ENCODE measurements around the gene TCF4.

The TCF4 gene

DNA sequence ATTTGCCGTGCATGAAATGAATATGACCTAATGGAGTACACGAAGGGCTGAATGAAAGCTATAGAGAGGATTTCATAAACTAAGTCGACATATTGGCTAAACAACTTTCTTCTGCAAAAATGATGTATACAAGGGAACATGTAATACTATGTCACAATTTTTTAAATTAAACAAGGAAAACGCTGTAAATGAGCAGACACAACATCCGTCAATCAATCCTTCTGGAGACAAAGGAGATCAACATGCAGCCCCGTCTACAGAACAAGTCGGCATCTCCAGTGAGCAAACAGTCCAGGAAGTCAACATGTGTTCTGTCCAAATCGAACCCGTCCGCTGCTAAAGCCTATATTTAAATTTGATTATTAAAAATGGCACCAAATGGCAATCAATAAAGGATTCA is 180.8 kb downstream of the TCF4 start:
- no peak for DNase-seq (ENCODE audit: low read depth)

DNA sequence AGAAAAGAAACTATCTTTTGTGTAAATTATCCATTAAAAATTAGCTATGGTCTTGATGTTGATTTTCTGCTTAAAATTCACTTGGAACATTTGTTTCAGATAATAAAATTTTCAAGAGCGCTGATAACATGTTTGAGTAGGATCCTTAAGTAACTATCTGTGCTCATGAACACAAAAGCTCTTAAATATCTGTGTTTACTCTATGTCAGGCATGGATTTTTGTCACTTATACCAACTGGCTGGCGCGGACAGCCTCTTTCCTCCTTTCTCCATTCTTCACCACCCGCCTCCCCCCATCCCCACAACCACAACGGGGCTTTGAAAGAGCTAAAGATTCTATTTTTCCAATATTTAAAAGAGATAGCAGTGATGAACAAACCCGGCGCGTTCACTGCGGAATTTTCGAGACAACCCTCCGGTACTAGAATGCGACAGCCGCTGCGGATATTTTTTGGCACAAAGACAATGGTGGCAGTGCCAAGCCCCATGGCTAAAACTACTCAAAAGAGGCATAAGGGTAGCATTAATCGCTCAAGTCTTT is 181.5 kb downstream of the TCF4 start:
- no peak for DNase-seq (ENCODE audit: low read depth)

GRCh38 chr18:55405893-55406406 is 182.0 kb downstream of the TCF4 start:
- DNase-seq (ENCODE audit: low read depth) = no peak

GRCh38 chr18:55405475-55405874 is 182.5 kb downstream of the TCF4 start:
- DNase-seq (ENCODE audit: low read depth) = no peak

- no peak for DNase-seq (ENCODE audit: low read depth)
These were observed 183.0 kb downstream of the TCF4 start for GRCh38 chr18:55404832-55405465.

DNA sequence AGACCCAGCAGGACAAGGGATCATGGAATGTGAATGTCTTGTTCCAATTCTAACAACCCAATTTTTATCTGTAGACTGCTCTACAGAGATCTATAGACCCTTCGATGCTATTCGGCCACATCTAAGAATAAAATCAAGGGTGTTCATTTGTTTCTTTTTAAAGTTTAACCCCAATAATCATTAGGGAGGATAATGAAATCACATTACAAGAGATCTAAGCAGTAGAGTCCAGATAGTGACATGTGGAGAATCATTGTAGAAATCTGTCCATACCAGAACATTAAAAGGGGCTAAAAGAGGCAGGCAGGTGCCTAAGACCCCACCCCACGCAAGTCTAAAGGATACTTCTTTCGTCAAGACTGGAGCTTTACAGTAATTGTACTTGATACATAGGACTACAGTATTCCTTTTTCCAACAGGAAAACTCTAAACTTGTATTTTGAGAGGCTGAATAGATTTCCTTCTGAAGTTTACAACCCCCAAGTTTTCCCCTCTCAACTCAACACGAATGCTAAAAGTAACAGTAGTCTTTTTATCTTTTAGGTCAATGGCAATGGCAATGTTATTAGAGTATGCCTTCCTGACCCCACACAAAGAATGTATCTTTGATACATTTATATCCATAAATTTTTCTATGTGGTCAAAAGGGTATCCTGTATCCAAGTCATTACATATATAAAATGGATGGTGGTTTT is 183.7 kb downstream of the TCF4 start:
- no peak for DNase-seq (ENCODE audit: low read depth)

DNA sequence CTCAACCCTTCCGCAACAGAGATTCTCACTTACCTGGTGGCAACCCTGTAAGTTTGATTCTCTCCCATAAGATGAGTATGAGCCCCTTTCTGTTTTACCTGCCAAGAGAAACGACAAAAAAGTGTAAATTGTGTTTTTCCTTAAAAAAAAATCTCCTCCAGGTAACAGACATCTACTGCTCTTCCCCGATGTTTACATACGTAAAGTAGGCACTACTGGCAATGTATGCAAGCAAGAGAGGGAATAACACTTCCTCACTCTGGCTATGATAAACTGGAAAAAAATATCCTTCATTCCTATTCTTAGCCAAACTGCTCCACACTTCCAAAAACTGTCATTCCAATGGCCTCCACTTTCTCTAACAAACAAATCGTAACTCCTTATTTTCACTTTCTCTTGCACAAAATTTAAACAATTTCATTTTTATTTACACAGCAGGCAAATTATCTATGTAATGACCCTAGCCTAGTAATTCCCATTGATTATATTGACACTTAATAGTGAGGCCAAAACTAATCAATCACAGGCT is 184.5 kb downstream of the TCF4 start:
- no peak for DNase-seq (ENCODE audit: low read depth)

DNA sequence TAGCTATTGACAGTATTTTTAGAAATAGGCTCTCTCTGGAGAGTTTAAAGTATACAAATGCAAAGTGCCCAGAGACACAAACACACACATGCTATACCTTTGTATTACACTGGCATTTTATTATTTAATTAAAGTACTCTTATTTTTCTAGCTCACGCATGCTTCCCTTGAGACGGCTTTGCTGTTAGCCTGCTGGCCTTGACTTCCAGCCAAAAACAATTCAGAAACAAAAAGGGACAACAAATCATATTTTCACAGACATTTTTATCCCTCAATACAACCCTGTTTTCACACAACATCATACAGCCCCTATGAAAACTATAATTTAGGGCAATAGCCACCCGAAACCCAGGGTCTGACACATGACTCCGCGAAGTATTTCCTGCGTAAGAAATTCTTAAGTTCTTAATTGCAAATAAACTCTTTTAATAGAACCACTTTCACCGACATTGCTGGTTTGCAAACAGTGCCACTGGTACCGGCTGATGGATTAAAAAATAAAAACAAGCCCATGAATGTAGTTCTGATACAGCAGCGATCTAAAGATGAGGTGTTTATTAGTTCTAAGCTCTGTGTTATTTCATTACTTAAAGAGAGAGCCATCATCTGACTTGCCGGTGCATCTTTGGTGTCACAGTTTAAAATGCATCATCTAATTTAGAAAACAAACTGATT is 185.1 kb downstream of the TCF4 start:
- no peak for DNase-seq (ENCODE audit: low read depth)

DNA sequence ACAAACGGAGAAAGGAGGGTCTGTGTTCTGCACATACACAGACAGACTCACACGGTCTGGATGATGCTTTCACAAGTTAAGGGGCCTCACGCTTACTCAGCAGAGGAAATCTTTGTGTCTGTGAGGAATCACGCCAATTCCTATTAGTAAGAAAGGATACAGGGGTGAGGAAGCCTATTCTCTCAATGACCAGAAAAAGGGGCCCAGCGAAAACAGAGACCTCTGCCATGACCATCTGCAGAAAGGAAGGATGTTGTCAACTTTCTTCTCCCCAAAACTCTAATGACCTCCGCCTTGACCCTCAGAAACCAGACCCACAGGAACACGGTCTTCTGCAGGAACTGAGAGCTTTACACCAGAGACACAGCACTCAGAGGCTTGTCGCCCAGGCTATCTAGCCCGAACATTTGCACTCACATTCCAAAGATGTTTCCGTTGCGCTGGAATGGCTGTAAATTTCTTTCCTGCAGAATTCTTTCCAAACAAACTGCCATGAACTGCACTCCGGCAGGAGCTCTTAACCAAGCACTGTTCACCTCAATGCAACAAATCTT is 186.3 kb downstream of the TCF4 start:
- no peak for DNase-seq (ENCODE audit: low read depth)

GRCh38 chr18:55400590-55401541 is 187.1 kb downstream of the TCF4 start:
- no peak for DNase-seq (ENCODE audit: low read depth)

DNA sequence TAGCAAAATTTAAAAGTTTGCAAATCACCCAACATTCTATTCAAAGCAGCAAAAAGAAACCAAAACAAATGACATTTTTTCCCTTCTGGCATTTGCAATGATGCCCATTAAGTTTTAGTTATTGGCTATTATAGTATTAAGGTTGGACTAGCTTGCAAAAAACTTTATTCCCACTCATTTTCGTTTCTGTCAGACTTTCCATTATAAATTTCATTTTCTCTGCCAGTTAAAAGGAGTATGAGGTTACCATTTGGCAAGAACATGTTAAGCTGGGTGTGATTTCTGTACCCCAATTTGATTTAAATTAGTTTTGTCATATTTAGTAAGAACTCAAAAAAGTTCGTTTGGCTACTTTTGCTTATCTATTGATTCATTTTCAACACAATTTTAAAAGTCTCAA is 187.9 kb downstream of the TCF4 start:
- no peak for DNase-seq (ENCODE audit: low read depth)

DNA sequence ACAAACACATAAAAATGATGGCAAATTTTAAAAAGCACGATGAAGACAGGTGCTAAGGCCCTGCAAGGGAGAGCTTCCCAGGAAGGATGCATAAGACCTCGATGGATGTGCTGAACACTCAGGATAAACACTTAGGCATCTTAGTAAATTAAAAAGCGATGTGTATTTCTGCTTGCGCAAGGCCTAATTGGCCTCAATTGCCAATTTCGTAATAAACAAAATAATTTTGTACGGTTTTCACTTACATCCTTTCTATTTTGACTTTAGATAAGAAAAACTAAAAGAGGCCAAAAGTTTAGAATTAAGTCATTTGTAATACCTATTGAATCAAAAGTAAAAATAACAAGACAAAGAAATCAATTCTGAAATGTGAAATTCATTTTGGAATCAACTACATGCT is 189.1 kb downstream of the TCF4 start:
- DNase-seq (ENCODE audit: low read depth) = no peak

DNA sequence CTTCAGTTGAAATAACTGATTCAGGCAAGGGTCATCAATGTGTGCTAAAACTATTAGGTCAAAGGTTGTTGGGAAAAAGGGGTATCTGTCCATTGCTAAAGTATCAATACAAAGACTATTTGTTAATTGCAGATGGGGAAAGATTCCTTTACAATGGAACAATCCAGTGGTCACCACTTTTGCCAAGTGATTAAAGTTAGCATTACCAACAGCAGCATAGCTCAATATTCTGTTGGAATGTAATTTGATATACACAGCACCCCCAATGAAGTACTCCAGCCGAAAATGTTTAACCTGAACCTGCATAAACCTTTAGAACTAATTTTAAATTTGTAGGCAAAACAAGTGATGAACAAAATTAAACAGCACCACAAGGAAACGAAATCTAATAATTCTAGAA is 191.0 kb downstream of the TCF4 start:
- no peak for DNase-seq (ENCODE audit: low read depth)

DNA sequence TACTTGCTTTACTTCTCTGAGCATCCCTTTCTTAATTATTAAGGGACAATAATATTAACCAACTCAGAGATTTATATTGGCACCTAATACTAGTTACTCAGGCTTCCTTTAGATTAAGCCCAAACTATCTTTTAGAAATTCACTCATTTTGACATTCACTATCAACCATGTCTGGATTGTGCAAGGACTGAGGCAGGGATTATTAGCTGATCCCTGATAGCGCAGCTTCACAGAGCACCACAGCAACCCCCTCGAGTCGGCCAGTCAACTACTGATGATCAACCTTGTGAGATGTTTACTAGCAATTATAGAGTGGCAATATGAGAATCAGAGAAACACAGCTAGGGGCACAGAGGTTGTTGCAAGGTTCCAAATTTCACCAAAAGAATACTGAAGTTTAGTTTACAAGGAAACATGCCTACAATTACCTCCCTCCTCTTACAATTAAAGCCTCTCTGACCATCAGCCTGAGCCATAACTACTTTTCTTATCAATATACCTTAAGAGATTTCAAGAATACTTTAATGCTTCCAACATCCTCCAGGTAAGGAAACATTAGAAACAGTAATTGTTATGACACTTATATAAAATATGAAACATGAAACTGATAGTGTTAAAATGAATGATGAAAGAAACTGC is 191.6 kb downstream of the TCF4 start:
- no peak for DNase-seq (ENCODE audit: low read depth)

- DNase-seq (ENCODE audit: low read depth) = no peak
These were observed 192.2 kb downstream of the TCF4 start for GRCh38 chr18:55395799-55396198.

DNA sequence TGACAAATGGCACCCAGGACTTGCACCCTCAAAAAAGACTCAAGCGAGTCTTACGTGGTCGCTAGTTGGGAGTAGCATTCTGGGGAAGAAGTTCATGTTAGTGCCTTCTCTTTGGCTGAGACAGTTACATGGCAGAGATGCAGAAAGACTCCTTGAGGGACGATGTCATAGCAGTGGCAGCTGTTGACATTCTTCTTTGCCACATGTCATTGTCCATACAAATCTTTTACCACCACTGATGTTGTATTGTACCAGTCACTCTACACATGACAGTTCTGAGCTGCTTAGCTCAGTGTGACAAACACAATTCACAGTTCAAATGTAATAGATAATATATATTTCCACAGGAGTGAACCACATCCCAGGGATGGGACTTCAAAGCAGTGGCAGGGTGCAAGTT is 197.1 kb downstream of the TCF4 start:
- no peak for DNase-seq (ENCODE audit: low read depth)

- no peak for DNase-seq (ENCODE audit: low read depth)
These were observed 200.6 kb downstream of the TCF4 start for GRCh38 chr18:55387139-55387984.

- DNase-seq (ENCODE audit: low read depth) = no peak
These were observed 201.4 kb downstream of the TCF4 start for GRCh38 chr18:55386545-55386944.

DNA sequence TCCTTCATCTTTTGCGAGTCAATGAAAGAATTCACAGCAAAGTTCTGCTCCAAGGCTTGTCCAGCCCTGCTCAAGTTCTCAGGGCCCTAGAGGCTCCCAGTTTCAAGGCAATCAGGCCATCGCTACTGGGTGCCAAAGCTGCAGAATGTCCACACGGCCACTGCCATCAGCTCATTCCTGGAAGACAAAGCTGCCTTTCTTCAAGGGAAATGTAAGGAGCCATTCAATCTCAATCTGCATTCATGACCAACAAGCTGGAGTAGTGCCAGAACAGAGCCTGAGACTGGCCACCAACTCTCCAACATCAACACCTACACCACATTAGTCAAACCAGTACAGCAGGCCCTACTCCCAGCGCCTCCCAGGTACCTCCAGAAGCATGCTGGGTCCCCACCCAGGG is 202.2 kb downstream of the TCF4 start:
- DNase-seq (ENCODE audit: low read depth) = no peak

All from stimulated activated CD8-positive, alpha-beta memory T cell treated with anti-CD3 and anti-CD28 coated beads, Interleukin-15, amount 100 ng/mL, for 24 hours (primary cell).